ENCODE data around the gene F8.

DNA sequence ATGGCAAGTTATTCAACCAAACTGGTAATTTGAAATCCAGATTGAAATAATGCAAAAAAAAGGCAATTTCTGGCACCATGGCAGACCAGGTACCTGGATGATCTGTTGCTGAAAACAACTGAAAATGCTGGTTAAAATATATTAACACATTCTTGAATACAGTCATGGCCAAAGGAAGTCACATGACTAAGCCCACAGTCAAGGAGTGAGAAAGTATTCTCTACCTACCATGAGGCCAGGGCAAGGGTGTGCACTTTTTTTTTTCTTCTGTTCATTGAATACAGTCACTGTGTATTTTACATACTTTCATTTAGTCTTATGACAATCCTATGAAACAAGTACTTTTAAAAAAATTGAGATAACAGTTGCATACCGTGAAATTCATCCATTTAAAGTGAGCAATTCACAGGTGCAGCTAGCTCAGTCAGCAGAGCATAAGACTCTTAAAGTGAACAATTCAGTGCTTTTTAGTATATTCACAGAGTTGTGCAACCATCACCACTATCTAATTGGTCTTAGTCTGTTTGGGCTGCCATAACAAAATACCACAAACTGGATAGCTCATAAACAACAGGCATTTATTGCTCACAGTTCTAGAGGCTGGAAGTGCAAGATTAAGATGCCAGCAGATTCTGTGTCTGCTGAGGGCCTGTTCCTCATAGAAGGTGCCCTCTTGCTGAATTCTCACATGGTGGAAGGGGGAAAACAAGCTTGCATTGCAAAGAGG lies 212.4 kb downstream of the F8 start:
- TF ChIP-seq, protein P1, sequence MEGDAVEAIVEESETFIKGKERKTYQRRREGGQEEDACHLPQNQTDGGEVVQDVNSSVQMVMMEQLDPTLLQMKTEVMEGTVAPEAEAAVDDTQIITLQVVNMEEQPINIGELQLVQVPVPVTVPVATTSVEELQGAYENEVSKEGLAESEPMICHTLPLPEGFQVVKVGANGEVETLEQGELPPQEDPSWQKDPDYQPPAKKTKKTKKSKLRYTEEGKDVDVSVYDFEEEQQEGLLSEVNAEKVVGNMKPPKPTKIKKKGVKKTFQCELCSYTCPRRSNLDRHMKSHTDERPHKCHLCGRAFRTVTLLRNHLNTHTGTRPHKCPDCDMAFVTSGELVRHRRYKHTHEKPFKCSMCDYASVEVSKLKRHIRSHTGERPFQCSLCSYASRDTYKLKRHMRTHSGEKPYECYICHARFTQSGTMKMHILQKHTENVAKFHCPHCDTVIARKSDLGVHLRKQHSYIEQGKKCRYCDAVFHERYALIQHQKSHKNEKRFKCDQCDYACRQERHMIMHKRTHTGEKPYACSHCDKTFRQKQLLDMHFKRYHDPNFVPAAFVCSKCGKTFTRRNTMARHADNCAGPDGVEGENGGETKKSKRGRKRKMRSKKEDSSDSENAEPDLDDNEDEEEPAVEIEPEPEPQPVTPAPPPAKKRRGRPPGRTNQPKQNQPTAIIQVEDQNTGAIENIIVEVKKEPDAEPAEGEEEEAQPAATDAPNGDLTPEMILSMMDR (IDR thresholded peaks at IDR 0.05), result no peak
- TF ChIP-seq POLR2AphosphoS5 (IDR thresholded peaks at IDR 0.05), result no peak
- TF ChIP-seq POLR2A (IDR thresholded peaks at IDR 0.05), result no peak
